Measurements from ENCODE around the gene WIPF2. TPM values are rescaled to one million over a fixed set of nuclear protein-coding genes. Genes with fewer than 3 reads are reported as not detected.

The WIPF2 gene
- total and polyA plus RNA-seq, 9 donors: 6.1 to 27.8 (median 18.4) TPM

GRCh38 chr17:40307001-40307730, 88.1 kb downstream of the WIPF2 start:
- intact Hi-C loops (cut with DNase I): loop anchor here in 2 of 4 donors (10.0 kb wide), 2 partner anchors 118 to 248 kb away; no protein-coding TSS in a partner anchor
- no peaks in the 10 kb centered on the region for H3K36me3 ChIP-seq
- peaks cover 36% of the 10 kb centered on the region for H3K4me1 ChIP-seq (ENCODE audit: insufficient read depth)
- DNase-seq: peak in 3 of 5 donors; percentile 50 to 69 (median 58)
- WGBS, 3 donors: 27 to 36% (median 30%) methylated on average over 10 of the region's 10 CpGs
- H3K27ac ChIP-seq: peak overlapping the region in 1 of 2 donors; percentile 58
- no peak overlapping the region for H3K4me3 ChIP-seq
- no peaks in the 10 kb centered on the region for H3K9me3 ChIP-seq
- H3K27me3 ChIP-seq: no peaks in the 10 kb centered on the region
- TF ChIP-seq, protein P1, sequence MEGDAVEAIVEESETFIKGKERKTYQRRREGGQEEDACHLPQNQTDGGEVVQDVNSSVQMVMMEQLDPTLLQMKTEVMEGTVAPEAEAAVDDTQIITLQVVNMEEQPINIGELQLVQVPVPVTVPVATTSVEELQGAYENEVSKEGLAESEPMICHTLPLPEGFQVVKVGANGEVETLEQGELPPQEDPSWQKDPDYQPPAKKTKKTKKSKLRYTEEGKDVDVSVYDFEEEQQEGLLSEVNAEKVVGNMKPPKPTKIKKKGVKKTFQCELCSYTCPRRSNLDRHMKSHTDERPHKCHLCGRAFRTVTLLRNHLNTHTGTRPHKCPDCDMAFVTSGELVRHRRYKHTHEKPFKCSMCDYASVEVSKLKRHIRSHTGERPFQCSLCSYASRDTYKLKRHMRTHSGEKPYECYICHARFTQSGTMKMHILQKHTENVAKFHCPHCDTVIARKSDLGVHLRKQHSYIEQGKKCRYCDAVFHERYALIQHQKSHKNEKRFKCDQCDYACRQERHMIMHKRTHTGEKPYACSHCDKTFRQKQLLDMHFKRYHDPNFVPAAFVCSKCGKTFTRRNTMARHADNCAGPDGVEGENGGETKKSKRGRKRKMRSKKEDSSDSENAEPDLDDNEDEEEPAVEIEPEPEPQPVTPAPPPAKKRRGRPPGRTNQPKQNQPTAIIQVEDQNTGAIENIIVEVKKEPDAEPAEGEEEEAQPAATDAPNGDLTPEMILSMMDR (IDR thresholded peaks at IDR 0.05): no peak
- TF ChIP-seq EP300 (IDR thresholded peaks at IDR 0.05) (no peak), POLR2A (IDR thresholded peaks at IDR 0.05) (no peak)

DNA sequence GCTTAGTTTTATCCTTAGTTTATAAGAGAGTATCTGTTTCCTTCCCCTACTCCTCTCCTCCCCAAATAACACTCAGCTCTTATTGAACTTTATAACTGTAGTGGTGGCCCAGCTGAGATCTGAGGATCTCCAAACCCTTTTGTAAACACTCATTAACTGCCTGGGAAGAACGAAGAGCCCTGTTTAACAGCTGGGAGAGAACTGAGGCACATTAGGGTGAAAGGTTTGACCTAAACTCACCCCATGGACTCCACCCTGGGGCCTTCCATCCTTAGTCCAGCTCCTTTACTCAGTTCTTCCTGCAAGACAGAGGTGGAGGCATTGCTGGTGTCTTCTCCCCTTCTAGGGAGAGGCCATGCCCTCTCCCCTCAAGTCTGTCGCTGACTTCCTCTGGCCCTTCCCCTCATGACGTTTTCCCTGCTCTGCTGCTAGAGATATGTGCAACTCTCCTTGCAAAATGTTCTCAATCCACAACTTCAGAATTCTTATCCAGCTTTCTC, 88.7 kb downstream of the WIPF2 start:
- peak in 2 of 5 donors; percentile 8 to 15 for DNase-seq
- Histone ChIP-seq H3K27me3 (no peaks in the 10 kb centered on the region), H3K27ac (peak overlapping the region in 1 of 2 donors; percentile 58), H3K4me3 (no peak overlapping the region), H3K36me3 (no peaks in the 10 kb centered on the region), H3K9me3 (no peaks in the 10 kb centered on the region), H3K4me1 (ENCODE audit: insufficient read depth) (peaks cover 39% of the 10 kb centered on the region)
- no peak for TF ChIP-seq POLR2A (IDR thresholded peaks at IDR 0.05)
- TF ChIP-seq EP300 (IDR thresholded peaks at IDR 0.05): no peak
- TF ChIP-seq, protein P1 (IDR thresholded peaks at IDR 0.05): no peak
- 17 to 31% (median 25%) methylated on average over 3 of the region's 3 CpGs for WGBS, 3 donors
- intact Hi-C loops (cut with DNase I): loop anchor here in 2 of 4 donors (2.0 to 10.0 kb wide), 3 partner anchors 45 to 247 kb away; no protein-coding TSS in a partner anchor

- TF ChIP-seq POLR2A (IDR thresholded peaks at IDR 0.05) (no peak), EP300 (IDR thresholded peaks at IDR 0.05) (no peak)
- TF ChIP-seq, protein P1 (IDR thresholded peaks at IDR 0.05): no peak
- Histone ChIP-seq H3K4me3 (peak within 1 kb of the TSS; percentile 52), H3K9me3 (no peaks in the 10 kb centered on the region), H3K36me3 (no peaks in the 10 kb centered on the region), H3K4me1 (ENCODE audit: insufficient read depth) (peaks cover 33% of the 10 kb centered on the region), H3K27me3 (no peaks in the 10 kb centered on the region), H3K27ac (peak within 1 kb of the TSS in 1 of 2 donors; percentile 58)
- intact Hi-C loops (cut with DNase I): loop anchor here in 2 of 4 donors (2.0 to 10.0 kb wide), 3 partner anchors 44 to 246 kb away; no protein-coding TSS in a partner anchor
- WGBS, 3 donors: 6 to 15% (median 7%) methylated on average over 20 of the region's 20 CpGs
- DNase-seq: peak; percentile 44 to 68 (median 61)
Measured at GRCh38 chr17:40309031-40309948, 90.2 kb downstream of the WIPF2 start, which contains the start of gene RARA. Gene RARA, plus strand, starts transcription at chr17:40309180. Its CDS starts 22,039 bp downstream, at chr17:40331219.

All from ovary (tissue), 9 donors.